Body of pancreas (tissue), 4 donors: ENCODE measurements around the gene CIP2A. TPM values are rescaled to one million over a fixed set of nuclear protein-coding genes. Genes with fewer than 3 reads are reported as not detected.

Experiments
- ATAC-seq: fragments of 150-250 bp; one replicate; pipeline ENCODE4 v1.9.1; 2016
- DNase-seq, 4 donors: peaks; one replicate each; pipeline ENCODE4 v3.0.0-alpha.2; 2019
- H3K27ac ChIP-seq, 4 donors: fragments of 200-600 bp; sonication (generic); 1 replicate in 3 of 4; 2 replicates in 1 of 4; pipeline versions ENCODE4 v1.5.1 to v1.6.1; 2016 to 2019; ENCODE audit warnings: mild to moderate bottlenecking in 1 of 4, mixed read lengths in 1 of 4, moderate library complexity in 1 of 4
- H3K27me3 ChIP-seq, 2 donors: fragments of 200-600 bp; sonication (generic); one replicate each; pipeline ENCODE4 v1.6.0; 2016; ENCODE audit warnings: mild to moderate bottlenecking in 1 of 2
- H3K36me3 ChIP-seq, 2 donors: fragments of 200-600 bp; sonication (generic); replicated peaks in 1 of 2; 2 replicates each; pipeline ENCODE4 v1.5.1; 2016; ENCODE audit warnings: low read depth in 2 of 2; ENCODE audit not compliant: insufficient read depth in 1 of 2
- H3K4me1 ChIP-seq: fragments of 200-600 bp; sonication (generic); one replicate; pipeline ENCODE4 v1.6.0; 2016
- H3K4me3 ChIP-seq, 2 donors: fragments of 200-600 bp; sonication (generic); 1 replicate in 1 of 2; 2 replicates in 1 of 2; pipeline ENCODE4 v1.5.1; 2016 to 2019
- H3K9me3 ChIP-seq, 3 donors: fragments of 200-600 bp; sonication (generic); 1 replicate in 2 of 3; 2 replicates in 1 of 3; pipeline ENCODE4 v1.5.1; 2016
- POLR2A ChIP-seq, 3 donors: fragments of 450-650 bp; IDR thresholded peaks; one replicate each; pipeline ENCODE4 v1.6.1; 2016; ENCODE audit warnings: antibody characterized with exemption in 3 of 3, mild to moderate bottlenecking in 2 of 3
- WGBS, 2 donors: methylation state at CpG; one replicate each; pipeline ENCODE4 v1.1.5; 2017; 5-methylcytosine and 5-hydroxymethylcytosine counted together
- intact Hi-C: fragments of 100-400 bp; cut with DNase I; formaldehyde crosslinking; loops from one replicate; pipeline ENCODE4 v1.15.1; 2023
- total RNA-seq, 2 donors: library from RNA; depleted of rRNA; stranded (reverse); fragments of >200 nt; gene quantifications; one replicate each; pipeline ENCODE4 v1.1.0, GENCODE V29; 2016
- TF ChIP-seq, protein P1 (sequence below), 7 experiments: fragments of 450-650 bp in 4 of 7; fragments of 200-600 bp in 3 of 7; sonication (generic) in 3 of 7; IDR thresholded peaks; one replicate each; pipeline ENCODE4 v1.5.1; 2016 to 2019; ENCODE audit warnings: antibody characterized with exemption in 7 of 7

CIP2A gene
- total RNA-seq, 2 donors from 2014 or later, result 0.33 to 3.6 TPM

DNA sequence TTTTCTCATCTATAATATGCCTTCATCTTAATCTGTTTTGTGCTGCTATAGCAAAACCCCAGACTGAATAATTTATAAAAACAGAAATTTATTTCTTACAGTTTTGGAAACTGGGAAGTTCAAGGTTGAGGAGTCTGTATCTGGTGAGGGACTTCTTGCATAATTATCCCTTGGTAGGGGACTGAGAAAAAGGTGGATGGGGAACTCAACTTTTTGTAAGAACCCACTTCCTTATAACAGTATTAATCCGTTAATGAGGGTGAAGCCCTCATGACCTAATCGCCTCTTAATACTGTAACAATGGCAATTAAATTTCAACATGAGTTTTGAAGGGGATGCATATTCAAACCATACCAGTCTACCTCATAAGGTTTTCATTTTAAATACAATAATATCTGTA is 61.4 kb downstream of the CIP2A start:
- no peak overlapping the region for H3K27ac ChIP-seq
- ATAC-seq, result no peak
- H3K9me3 ChIP-seq, result no peaks in the 10 kb centered on the region
- no peak overlapping the region for H3K4me3 ChIP-seq
- no peaks in the 10 kb centered on the region for H3K4me1 ChIP-seq
- intact Hi-C loops, result no loop called here
- H3K27me3 ChIP-seq, result no peaks in the 10 kb centered on the region
- TF ChIP-seq POLR2A (IDR thresholded peaks at IDR 0.05), result no peak
- TF ChIP-seq, protein P1, sequence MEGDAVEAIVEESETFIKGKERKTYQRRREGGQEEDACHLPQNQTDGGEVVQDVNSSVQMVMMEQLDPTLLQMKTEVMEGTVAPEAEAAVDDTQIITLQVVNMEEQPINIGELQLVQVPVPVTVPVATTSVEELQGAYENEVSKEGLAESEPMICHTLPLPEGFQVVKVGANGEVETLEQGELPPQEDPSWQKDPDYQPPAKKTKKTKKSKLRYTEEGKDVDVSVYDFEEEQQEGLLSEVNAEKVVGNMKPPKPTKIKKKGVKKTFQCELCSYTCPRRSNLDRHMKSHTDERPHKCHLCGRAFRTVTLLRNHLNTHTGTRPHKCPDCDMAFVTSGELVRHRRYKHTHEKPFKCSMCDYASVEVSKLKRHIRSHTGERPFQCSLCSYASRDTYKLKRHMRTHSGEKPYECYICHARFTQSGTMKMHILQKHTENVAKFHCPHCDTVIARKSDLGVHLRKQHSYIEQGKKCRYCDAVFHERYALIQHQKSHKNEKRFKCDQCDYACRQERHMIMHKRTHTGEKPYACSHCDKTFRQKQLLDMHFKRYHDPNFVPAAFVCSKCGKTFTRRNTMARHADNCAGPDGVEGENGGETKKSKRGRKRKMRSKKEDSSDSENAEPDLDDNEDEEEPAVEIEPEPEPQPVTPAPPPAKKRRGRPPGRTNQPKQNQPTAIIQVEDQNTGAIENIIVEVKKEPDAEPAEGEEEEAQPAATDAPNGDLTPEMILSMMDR (IDR thresholded peaks at IDR 0.05), result no peak
- no peak for DNase-seq
- 66 to 68% methylated on average over 2 of the region's 2 CpGs for WGBS, 2 donors
- no peaks in the 10 kb centered on the region for H3K36me3 ChIP-seq

DNA sequence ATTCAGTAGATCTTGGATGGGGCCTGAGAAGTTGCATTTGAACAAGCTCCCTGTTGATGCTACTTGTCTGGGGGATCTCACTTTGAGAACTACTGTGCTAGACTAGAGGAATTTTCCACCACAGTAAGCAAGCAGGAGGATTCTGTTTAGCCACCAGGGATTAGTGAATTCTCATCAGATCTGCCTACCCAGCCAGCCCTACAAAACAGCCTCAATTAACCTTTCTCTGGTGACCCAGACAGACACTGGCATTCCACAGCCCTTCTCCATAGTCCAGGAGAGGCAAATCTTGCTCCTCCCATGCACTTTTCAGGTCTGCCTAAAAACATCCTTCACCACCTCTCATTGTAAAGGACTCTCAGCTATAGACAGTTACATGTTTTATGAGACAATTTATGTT is 62.1 kb downstream of the CIP2A start:
- ATAC-seq (no peak), DNase-seq (no peak)
- intact Hi-C loops, result no loop called here
- Histone ChIP-seq H3K4me1 (no peaks in the 10 kb centered on the region), H3K36me3 (no peaks in the 10 kb centered on the region), H3K27me3 (no peaks in the 10 kb centered on the region), H3K9me3 (no peaks in the 10 kb centered on the region), H3K4me3 (no peak overlapping the region), H3K27ac (no peak overlapping the region)
- TF ChIP-seq, protein P1 (IDR thresholded peaks at IDR 0.05), result no peak
- TF ChIP-seq POLR2A (IDR thresholded peaks at IDR 0.05), result no peak

DNA sequence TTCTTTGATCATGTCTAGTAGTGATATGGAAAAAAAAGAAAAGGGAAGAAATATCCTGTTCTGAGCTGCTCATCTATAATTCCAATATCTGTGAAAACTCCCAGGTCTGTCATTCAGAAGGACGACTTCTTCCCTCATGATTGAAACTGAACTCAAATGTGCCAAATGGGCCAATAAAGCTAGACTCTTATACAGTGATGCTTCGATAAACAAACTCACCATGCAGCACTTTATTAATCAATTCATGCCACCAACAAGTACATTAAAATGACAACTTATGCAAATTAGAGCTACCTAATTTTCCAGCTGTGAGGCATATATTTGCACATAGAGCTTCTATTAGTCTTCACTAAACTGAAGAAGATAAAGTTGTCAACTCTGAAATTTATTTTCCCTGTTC is 63.3 kb downstream of the CIP2A start:
- TF ChIP-seq, protein P1 (IDR thresholded peaks at IDR 0.05), result no peak
- TF ChIP-seq POLR2A (IDR thresholded peaks at IDR 0.05), result no peak
- ATAC-seq (no peak), DNase-seq (no peak)
- no peaks in the 10 kb centered on the region for H3K36me3 ChIP-seq
- intact Hi-C loops, result no loop called here
- H3K27me3 ChIP-seq, result no peaks in the 10 kb centered on the region
- 71 to 75% methylated on average over 2 of the region's 2 CpGs for WGBS, 2 donors
- no peak overlapping the region for H3K27ac ChIP-seq
- no peak overlapping the region for H3K4me3 ChIP-seq
- no peaks in the 10 kb centered on the region for H3K4me1 ChIP-seq
- H3K9me3 ChIP-seq, result no peaks in the 10 kb centered on the region

- no peaks in the 10 kb centered on the region for H3K9me3 ChIP-seq
- no peaks in the 10 kb centered on the region for H3K4me1 ChIP-seq
- no peak for DNase-seq
- no peaks in the 10 kb centered on the region for H3K27me3 ChIP-seq
- intact Hi-C loops, result no loop called here
- H3K36me3 ChIP-seq, result no peaks in the 10 kb centered on the region
- no peak overlapping the region for H3K4me3 ChIP-seq
- ATAC-seq, result no peak
- no peak for TF ChIP-seq POLR2A (IDR thresholded peaks at IDR 0.05)
- TF ChIP-seq, protein P1 (IDR thresholded peaks at IDR 0.05), result no peak
- H3K27ac ChIP-seq, result no peak overlapping the region
- 37 to 48% methylated on average over 2 of the region's 2 CpGs for WGBS, 2 donors
These were observed 64.0 kb downstream of the CIP2A start for GRCh38 chr3:108525256-108525655.

- 38 to 54% methylated on average over 2 of the region's 2 CpGs for WGBS, 2 donors
- Histone ChIP-seq H3K27me3 (no peaks in the 10 kb centered on the region), H3K36me3 (no peaks in the 10 kb centered on the region), H3K9me3 (no peaks in the 10 kb centered on the region), H3K4me1 (no peaks in the 10 kb centered on the region), H3K4me3 (no peak overlapping the region), H3K27ac (no peak overlapping the region)
- TF ChIP-seq POLR2A (IDR thresholded peaks at IDR 0.05), result no peak
- TF ChIP-seq, protein P1 (IDR thresholded peaks at IDR 0.05), result no peak
- no peak for DNase-seq
- ATAC-seq, result no peak
- intact Hi-C loops, result no loop called here
These were observed 64.7 kb downstream of the CIP2A start for GRCh38 chr3:108524537-108524936.
